GM21381 (cell line): ENCODE measurements around the gene SCAMP5.

Experiments
- ATAC-seq: cut with Tn5 transposase; IDR thresholded peaks from one replicate; pipeline ENCODE4 v1.9.1; 2021; ENCODE audit warnings: mild to moderate bottlenecking, moderate library complexity; ENCODE audit not compliant: unreplicated experiment

Gene SCAMP5

DNA sequence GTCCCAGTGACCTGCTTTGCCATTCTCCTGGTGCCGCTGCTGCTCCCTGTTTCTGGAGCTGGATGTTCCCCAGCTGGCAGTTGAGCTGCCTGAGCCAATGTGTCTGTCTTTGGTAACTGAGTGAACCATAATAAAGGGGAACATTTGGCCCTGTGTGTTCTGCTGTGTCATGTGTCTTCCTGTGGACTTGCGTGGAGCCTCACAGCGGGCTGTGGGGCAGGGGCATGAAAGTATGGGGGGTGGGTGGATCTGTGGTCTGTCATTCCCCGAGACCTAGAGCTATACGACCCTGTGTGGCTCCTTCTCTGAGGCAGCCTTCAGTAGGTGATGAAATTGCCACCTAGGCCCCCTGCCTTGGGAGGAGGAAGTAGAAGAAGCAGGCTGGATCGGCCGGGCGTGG, 26.0 kb downstream of the SCAMP5 start:
- no peak for ATAC-seq

DNA sequence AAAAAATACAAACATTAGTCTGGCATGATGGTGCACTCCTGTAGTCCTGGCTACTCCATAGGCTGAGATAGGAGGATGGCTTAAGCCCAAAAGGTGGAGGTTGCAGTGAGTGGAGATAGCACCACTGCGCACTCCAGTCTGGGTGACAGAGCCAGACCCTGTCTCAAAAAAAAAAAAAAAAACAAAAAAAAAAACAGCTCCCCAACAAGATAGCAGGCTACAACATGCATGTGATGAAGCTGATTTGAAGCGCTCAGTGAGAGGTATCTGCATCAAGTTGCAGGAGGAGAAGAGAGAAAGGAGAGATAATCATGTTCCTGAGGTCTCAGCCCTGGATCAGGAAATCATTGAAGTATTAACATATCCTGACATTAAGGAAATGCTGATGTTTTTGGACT, 27.4 kb downstream of the SCAMP5 start:
- ATAC-seq: no peak

DNA sequence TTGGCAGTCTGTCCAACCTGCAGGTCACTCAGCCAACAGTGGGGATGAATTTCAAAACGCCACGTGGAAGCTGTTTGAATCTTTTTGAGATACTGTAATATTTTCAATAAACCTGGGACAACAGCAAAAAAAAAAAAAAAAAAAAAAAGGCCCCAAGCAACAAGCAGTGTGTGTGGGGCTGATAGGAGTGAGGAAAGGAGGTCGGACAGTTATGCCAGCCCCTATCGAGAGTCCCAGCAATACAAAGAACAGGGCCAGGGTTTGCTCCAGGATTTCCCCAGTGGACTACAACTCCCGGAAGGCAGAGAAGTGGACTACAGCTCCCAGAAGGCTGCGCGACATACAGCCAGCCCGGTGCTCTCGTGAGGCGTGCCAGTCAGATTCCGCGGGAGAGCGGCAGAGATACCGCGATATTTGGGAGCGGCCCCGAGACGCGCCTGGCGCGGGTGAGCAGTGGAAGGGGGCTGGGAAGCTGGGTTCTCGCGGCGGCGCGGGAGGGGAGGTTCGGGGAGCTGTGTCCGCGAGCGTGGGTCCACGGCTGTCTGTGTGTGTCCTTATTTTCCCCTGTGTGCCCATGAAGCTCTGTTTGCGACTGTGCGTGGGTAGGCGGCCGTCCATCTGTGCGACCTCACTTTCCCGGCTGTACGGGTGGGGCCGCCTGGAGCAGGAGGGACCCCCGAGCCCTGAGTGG, 28.0 kb downstream of the SCAMP5 start, which contains the start of gene PPCDC:
TSS of gene PPCDC (plus strand) at position 410 of the 691 bp plus-strand sequence. CDS start 4,729 bp downstream, outside the sequence.
- peak; percentile 98 for ATAC-seq

DNA sequence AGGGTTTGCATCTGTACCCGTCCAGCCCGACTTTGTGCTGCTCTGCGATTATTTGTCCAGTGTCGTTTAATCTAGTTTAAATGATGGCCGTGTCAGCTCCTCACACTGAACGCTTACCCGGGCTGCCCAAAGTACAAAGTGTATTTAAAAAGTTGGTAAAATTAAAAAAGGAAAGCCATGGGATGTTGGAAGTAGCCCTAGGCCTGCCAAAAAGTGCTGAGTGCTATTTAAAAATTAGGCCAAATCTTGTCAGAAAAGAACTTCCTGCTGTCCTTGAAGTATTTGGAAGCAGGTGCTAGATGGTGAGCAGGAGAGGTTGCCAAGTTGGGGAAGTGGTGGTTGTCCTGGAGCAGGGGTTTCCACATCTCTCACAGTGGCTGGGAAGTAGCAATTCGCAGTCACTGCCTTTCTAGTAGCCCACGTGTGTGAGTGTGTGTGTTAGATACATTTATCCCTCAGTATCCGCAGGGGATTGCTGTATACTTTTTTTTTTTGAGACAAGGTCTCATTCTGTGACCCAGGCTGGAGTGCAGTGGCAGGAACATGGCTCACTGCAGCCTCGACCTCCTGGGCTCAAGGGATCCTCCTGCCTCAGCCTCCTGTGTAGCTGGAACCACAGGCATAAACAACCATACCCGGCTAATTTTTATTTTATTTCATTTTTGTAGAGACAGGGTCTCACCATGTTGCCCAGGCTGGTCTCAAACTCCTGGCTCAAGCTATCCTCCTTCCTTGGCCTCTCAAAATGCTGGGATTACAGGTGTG, 28.7 kb downstream of the SCAMP5 start:
- no peak for ATAC-seq

DNA sequence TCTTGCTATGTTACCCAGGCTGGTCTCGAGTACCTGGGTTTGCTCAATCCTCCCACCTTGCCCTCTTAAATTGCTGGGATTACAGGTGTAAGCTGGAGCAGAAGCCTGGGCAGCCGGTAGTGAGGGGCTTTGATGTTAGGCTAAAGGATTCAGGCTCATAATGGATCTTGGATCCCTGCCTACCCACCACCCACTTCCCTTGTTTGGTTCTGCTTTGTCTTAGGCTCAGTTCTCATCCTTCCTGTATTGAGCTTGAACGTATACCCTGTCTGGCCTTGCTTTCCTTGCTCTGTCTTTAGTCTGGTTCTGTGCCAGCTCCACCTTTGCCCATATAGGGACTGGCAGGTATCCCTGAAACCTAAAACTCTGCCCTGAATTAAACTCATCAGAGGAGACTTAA, 29.7 kb downstream of the SCAMP5 start:
- ATAC-seq: no peak

DNA sequence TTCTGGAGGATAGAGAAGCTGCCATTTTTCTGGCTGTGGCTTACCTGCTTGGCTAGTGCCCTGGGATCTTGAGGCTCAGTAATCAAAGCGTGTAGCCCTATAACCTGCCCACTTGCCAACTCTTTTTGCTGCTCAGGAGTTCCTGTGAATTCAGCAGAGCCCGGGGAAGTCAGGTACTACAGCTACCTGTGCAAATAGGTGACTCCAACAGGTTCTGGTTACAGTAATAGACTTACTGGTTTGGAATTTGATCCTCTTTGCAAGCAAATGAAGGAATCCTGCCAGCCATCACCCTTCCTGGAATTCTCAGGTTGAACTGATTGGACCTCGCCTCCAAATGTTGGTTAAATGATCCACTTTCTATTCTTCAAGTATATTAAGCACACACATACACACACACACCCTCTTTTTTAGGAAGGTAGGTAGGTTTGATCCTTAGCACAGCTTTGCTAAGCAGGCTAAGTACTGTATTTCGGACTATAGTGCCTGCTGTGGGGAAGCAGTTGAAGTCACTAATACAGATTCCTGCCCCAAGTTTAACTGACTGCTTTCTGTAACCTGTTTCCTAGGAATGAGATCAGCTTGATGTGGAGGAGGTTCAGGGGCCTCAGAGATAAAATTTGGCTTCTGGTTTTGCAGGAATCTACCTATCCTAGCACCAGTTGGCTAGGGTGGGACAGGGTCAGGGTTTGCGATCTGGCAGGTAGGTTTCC, 30.3 kb downstream of the SCAMP5 start:
- no peak for ATAC-seq

DNA sequence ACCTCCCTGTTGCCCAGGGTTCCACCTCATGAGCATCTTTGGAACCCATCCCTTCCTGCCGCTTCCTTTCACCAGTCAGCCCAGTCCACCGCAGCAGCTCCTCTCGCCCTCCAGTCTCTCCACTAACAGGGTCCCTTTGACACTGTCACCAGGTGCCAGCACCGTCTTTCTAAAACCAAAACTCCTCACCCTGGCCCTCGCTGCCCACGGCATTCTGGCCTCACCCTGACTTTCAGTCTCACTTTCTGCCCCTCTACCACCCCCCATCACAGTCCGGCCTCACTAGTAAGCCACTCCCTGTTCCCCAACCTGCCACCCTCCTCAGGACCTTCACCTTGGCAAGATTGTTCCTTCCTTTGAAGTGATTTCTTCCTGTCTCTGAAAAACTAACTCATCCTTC, 32.2 kb downstream of the SCAMP5 start:
- no peak for ATAC-seq

DNA sequence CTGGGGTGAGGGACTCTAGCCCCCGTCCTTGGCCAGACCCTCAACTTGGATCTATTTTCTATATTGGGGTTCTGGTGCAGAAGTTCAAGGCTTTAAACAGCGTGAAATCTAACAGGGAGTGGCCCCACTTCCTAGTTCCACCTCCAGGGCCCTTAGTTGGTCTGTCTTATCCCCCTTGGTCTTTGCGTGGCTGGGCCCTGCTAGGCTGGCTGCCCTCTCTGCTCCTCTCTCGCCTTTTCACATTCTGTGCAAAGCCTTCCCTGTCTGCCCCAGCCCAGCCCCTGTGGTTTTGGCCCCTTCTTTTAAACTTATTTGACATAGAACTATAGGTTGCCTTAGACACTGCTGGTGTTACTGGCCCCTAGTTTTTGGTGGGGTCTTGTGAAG, 33.6 kb downstream of the SCAMP5 start:
- no peak for ATAC-seq

DNA sequence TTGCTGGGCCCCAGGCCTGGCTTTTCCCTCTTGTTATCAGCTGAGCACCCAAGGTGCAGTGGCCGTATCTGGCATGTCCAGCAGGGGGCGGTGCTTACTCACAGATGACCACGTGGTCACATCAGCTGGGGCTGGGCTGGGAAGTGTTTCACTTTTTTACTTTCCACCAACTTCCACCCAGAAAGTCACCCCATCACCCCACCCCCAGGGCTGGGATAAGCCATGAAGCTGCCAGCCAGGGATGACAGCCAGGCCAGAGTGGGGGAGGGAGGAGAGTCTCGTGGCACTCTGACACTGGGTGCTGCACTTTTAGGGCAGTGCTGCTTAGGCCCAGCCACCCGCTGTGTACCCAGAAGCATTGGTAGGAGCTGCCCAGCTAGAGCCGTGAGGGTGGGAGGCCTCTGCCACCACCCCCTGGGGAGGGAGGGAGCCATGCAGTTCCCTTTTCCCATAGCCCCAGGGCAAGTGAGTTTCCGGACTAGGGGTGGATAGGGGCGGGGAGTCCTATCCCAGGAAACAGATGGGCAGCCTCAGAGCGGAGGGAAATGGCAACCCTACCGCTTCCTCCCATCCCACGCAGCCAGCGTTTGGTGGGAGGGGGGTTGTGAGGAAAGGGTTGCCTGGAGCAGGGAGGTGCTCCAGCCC, 34.1 kb downstream of the SCAMP5 start:
- no peak for ATAC-seq

DNA sequence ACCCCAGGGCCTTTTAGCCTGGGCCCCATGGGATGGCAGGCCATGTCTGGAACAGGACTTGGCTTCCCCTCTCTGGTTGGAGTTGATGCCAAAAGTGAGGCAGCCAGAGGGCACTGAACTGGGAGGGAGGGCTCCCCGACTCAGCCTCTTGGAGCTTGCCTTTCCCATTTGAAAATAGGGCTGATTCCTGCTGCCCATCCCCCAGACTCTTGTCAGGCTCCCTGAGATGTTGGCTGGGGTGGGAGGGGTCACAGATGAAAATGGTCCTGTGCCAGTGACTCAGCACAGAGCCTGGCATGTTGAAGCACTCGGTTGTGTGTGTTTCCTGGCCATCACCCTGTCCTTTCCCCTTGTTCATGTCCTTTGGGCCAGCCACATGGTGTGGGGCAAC, 34.7 kb downstream of the SCAMP5 start:
- no peak for ATAC-seq

DNA sequence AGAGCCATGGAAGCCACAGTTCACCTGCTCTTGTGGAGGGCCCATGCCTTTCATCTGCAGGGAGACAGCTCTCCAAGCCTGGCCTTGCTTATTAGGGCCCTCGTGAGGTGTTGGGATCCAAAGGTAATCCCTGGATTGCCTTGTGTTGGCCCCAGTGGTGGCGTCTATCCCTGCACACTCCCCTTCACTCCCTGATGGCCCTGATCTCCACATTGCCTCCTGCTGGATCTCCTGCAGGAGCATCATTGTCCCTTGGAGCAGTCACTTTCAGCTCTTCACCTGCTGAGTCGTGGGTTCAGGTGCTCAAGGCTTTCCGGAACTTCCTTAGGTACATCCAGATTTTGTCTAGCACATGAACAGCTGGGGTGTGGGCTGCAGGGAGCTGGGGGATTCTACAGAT, 35.1 kb downstream of the SCAMP5 start:
- no peak for ATAC-seq

DNA sequence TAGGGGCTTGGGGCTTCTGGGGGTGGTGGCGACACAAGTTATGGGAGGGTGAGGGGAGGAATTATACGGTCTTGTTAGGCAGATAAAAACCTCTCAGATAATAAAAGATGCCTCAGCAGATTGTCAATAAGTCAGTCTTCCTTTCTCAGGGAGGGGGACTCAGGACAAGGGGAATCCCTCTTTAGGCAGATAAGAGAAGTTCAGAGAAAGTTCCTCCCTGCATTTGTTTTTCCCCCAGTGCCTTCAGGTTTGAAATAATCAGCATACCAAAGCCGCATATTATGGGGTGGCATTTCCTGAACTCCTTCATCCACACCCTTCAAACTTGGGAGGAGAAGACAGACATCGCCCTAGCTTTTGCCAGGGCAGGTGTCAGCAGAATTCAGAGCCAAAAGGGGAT, 36.5 kb downstream of the SCAMP5 start:
- no peak for ATAC-seq

DNA sequence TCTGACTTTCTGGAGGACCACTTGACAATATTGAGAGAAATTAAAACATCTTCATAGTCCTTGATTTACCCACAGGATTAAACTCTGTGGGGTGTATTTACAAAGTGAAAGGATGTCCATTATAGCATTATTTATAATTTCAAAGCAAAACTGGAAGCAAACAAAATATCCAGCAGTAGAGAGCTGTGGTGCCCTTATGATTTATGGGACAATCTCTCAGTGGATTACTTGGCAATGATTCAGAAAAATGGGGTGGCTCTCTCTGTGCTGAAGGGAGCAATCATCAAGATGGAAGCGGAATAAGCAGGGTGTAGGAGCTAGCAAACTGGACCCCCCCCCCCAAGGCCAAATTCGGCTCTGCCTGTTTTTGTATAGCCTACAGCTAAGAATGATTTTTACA, 37.0 kb downstream of the SCAMP5 start:
- no peak for ATAC-seq

DNA sequence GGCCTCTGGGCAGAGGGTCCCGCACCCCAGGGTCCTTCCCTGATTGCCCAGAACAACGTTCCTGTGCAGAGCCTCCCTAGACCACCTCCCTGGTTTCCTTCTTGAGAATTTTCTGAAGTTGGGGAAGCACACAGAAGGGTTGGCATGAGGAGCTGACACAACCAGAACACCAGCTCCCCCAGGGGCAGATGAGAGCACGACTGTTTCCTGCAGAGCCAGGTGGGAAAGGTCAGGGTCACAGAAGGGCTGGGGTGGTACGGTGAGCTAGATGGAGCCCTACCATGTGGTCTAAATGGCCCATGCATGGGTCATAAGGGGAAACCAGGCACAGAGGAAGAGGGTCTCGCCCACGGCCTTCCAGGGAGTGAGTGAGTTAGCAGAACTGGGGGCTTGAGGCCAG, 38.4 kb downstream of the SCAMP5 start:
- ATAC-seq: no peak

DNA sequence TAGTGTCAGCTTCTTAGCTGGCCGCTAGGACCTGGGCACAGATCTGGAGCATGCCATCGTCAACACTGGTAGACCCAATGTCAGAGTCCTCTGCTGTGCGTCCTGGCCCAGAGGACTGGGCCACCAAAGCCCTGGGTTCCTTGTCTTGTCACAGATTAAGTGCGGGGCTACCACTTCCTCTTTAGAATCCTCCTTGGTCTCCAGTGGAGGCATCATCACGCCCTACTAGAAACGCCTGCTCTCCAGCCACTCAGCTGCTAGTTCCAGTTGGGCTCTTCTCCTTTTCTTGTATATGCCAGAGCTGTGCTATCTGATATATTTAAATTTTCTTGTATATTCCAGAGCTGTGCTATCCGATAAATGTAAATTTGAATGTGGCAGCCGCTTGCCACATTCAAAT, 39.3 kb downstream of the SCAMP5 start:
- ATAC-seq: no peak

DNA sequence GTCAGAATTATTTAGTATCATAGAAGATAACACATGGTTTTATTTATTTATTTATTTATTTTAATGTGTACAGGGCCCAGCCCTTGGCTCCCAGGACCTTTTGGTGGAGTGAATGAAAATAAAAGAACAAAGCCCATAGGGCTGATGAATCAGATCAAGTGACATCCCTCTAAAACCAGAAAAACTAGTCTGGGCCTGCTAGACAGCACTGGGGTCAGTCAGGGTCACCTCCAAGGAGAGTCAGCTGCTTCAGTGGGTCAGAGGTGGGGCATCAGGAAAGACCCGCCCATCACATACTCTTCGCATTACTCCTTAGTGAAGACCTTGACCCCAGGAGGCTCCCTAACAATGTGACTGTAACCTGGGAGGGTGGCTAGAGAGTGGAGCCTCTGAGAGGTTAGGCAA, 40.9 kb downstream of the SCAMP5 start:
- no peak for ATAC-seq

DNA sequence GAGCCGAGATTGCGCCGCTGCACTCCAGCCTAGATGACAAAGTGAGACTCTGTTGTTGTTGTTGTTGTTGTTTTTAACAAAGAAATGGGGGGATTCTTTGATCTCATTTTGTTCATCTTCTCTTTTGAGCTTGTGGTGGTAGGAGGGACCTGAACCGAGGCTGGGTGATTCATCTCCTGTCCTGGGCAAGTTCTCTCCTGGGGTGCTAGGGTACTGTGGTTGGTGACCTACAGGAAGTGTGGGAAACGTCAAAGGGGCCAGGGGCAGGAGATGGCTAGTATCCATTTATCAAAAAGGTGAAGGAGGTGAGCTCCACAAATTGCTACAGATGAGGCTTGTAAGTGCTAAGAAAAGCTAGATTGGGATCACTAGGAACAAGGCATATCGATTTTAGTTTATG, 42.3 kb downstream of the SCAMP5 start:
- ATAC-seq: no peak

DNA sequence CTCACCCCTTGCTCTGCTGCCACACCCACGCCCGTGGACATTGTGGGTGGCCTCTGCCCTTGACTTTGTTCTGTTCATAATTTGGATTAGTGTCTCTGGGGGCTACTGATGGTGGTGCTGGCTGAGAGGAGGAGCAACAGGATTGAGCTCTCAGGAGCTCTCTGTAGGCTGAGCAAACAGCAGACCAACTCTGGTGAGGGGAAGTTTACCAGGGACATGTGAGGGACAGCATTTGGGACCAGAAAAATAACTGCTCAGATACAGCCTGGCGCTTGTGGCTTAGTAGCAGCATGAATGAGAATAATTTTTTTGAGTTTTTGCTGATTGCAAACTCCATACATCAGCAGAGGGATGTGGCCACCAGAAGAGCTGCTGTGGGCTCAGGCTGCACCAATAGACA, 42.9 kb downstream of the SCAMP5 start:
- no peak for ATAC-seq

DNA sequence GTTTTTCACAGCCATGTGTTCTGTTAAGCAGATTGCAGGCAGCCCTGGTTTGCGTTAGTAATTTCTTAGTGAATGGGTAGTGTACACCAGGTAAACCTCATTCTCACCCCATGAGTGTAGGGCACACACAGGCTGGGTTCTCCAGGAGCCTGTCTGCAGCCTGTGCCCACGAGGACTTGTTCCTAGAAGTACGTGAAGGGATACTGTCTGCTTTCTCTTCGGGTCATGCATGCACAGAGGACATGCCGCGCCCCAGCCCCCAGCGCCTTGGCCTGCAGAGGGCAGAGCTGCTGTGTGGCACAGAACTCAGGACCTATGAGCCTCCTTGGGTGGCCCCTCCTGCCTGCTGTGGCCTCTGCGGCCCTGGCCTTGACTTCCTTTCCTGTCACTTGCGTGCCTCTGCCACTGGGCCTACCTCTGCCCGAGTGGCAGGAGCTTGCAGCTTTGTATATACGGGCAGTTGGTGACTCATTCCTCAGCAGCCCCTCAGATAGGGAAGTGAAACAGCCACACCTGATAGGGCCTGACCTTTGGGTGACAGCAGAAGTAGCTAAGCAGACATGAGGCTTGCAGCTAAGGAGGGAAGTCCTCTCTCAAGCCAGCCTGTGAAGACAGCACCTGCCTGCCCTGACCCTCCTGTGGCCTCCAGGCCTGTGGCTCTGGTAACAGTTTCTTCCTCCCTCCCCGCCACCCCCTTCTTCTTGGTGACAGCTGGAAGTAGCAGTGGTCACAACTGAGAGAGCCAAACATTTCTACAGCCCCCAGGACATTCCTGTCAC, 47.6 kb downstream of the SCAMP5 start:
- ATAC-seq: peak; percentile 62

DNA sequence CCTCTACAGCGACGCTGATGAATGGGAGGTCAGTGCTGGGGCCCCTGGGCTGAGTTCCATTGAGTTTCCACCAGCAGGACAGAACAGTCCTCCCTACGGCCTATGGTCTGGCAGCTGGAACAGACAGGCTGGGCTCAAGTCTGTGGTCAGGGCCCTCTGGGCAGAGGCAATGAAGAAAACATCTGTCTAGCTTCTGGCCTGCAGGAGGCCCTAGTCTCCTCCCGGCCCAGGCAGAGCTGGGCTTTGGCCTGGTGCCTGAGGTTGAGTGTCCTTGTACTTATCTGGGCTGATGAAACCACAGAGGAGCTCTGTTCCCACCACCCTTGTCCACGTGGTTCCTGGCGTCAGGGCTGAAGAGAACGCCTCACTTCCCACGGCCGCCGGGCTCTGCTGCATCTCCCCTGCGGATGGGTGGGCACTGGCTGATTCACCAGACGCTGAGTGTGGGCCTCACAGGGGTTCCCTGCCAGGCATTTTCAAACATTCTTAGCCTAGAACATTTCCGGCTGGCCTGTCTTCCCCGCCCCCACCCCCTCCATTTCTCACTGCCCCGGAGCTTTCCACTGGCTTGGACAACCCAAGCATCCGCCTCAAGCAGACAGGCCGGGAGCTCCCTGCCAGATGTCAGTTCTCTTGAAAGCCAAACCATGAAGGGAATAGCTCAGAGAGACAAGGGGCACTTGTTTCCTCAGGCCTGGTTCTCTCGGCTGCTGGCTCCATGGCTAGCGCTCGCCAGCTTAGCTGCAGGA, 48.3 kb downstream of the SCAMP5 start:
- peak; percentile 36 for ATAC-seq
